ENCODE measurements around the gene BIK.

Gene BIK, protein sequence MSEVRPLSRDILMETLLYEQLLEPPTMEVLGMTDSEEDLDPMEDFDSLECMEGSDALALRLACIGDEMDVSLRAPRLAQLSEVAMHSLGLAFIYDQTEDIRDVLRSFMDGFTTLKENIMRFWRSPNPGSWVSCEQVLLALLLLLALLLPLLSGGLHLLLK

GRCh38 chr22:43110444-43110926, at the start of gene BIK:
Gene BIK (plus strand): TSS chr22:43110750. CDS start chr22:43124023, 13,273 bp downstream.
- DNase-seq (ENCODE audit: low read depth), result peak; percentile 36
- peak within 1 kb of the TSS; percentile 42 for H3K4me3 ChIP-seq (replicated peaks; ENCODE audit: low read depth, low read length)
- peak; percentile 36 for TF ChIP-seq CTCF (IDR thresholded peaks at IDR 0.05; ENCODE audit: low read length, missing control alignments)

DNA sequence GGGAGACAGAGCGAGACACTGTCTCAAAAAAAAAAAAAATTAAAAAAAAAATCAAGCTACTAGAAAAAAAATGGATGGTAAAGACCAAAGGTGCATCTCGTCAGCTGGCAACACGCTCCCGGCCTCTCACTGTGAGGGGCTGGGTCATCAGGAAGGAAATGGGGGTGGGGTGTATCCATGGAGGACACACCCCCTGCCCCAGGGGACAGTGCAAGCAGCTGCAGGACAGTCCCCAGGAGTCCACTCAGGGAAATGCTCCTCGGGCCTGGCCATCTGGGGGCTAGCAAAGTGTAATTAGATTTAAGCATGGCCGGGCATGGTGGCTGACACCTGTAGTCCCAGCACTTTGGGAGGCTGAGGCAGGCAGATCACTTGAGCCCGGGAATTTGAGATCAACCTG, 44.4 kb upstream of the BIK start:
- DNase-seq (ENCODE audit: low read depth), result no peak
- TF ChIP-seq CTCF (IDR thresholded peaks at IDR 0.05; ENCODE audit: low read length, missing control alignments), result no peak
- no peak overlapping the region for H3K4me3 ChIP-seq (replicated peaks; ENCODE audit: low read depth, low read length)

DNA sequence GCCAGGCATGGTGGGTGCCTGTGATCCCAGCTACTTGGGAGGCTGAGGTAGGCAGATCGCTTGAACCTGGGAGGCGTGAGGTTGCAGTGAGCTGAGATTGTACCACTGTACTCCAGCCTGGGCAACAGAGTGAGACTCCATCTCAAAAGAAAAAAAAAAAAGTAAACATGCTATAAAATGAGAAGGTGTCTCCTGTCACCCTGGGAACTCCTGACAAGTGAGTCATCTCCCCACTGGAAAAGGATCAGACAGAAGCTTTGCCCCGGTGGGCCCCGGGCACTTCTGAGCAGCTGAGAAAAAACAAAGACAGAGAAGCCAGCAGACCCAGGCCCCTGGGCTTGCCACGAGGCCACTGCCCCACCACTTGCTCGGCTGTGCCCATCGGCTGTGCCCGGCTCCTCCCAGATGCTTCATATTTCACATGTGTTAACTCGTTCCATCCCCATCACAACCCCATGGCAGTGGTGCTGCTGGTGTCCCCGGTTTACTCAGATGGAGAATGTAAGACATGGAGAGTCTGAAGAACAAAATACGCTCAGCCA, 43.6 kb upstream of the BIK start:
- H3K4me3 ChIP-seq (replicated peaks; ENCODE audit: low read depth, low read length), result no peak overlapping the region
- DNase-seq (ENCODE audit: low read depth), result peak; percentile 29
- TF ChIP-seq CTCF (IDR thresholded peaks at IDR 0.05; ENCODE audit: low read length, missing control alignments), result no peak

DNA sequence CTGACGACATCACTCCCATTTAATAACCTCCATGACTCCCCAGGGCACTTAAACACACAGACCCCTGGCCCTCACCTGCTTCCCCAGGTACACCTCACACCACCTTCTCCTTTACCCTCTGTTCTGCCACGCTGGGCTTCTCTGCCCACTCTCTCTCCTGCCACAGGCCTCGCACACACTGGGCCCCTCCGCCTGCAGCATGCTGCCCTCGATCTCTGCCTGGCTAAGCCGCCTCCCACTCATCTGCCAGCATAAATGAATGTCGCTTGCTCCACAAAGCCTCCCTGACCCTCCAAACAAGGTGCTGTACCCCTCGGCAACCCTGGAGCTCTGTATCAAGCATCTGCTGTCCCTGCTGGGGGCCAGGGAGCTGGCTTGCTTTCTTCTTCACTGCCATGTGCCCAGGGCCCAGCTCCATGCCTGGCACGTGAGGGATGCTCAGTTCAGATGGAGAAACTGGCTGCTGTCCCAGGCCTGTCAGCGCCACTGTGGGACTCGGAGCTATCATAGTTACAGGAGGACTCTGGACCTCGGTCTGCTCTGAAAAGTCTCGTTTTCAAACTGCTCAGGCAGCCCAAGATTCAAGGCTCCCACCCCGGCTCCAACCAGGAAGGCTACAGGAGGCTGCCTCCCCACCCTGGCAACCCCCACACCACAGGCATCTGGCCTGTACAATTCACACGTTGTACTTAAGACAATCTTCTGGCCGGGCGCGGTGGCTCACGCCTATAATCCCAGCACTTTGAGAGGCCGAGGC, 33.3 kb upstream of the BIK start:
- no peak for DNase-seq (ENCODE audit: low read depth)
- H3K4me3 ChIP-seq (replicated peaks; ENCODE audit: low read depth, low read length), result no peak overlapping the region

DNA sequence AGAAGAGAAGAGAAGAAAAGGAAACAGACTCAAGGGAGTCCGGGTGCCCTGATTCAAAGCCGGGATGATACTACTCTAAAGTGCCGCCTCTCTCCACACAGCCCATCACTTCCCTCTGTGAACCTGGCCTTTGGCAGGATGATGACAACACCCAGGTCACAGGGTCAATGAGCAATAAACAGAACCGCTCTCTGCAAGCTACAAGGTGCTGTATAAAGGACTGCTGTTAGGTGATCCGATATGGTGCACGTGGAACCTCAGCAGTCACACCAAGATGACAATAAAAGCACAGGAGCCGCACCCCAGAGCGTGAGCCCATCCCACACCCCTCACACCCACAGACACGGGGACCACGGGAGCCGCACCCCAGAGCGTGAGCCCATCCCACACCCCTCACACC, 32.0 kb upstream of the BIK start:
- DNase-seq (ENCODE audit: low read depth), result no peak
- no peak overlapping the region for H3K4me3 ChIP-seq (replicated peaks; ENCODE audit: low read depth, low read length)
- TF ChIP-seq CTCF (IDR thresholded peaks at IDR 0.05; ENCODE audit: low read length, missing control alignments), result no peak

More for the DNA sequence above, 33.3 kb upstream of the BIK start:
- TF ChIP-seq CTCF (IDR thresholded peaks at IDR 0.05; ENCODE audit: low read length, missing control alignments), result no peak

DNA sequence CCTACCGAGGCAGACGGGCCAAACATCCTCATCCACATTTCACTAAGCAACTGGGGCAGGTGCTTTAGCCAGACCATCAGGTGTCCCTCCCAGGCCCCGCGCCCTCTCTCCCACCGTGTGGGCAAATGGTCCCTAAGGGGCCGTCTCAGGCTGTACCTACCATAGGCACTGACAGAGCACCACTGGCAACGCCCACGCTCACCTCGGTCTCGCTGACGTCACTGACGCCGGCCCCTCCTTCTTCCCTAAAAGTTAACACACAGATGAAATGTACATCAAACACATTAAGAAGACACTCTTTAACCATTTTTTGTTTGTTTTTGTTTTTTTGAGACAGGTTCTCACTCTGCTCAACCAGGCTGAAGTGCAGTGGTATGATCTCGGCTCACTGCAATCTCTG, 30.8 kb upstream of the BIK start:
- no peak for DNase-seq (ENCODE audit: low read depth)
- no peak for TF ChIP-seq CTCF (IDR thresholded peaks at IDR 0.05; ENCODE audit: low read length, missing control alignments)
- H3K4me3 ChIP-seq (replicated peaks; ENCODE audit: low read depth, low read length), result no peak overlapping the region
